Panc1 (cell line): Measurements from ENCODE around the gene TSPAN15. TPM values are rescaled to one million over a fixed set of nuclear protein-coding genes. Genes with fewer than 3 reads are reported as not detected.

Experiments used
- ATAC-seq: fragments of 200-7000 bp; cut with Tn5 transposase; 2 replicates; pipeline ENCODE4 v1.9.1; 2020; ENCODE audit warnings: mild to moderate bottlenecking, moderate library complexity
- BruUV-seq: library from RNA; stranded (reverse); fragments of 400-500 nt; replicated peaks from 2 replicates; lab custom pipeline; 2021; lab: Mats Ljungman, UMichigan
- CTCF ChIA-PET: fragments of 300-600 bp; sonication (Branson Sonifier 250); formaldehyde crosslinking; loops from one replicate; lab custom pipeline; 2022; ENCODE audit warnings: antibody characterized with exemption; lab: Charles Lee
- POLR2A ChIA-PET: fragments of 300-600 bp; sonication (Branson Sonifier 250); formaldehyde crosslinking; loops from one replicate; lab custom pipeline; 2022; ENCODE audit warnings: antibody characterized with exemption; lab: Charles Lee
- DNase-seq: peaks from one replicate; pipeline ENCODE4 v3.0.0-alpha.2; 2010; ENCODE audit warnings: low read depth, low spot score
- H3K27ac ChIP-seq: 2 replicates; pipeline ENCODE4 v1.5.1; 2011; ENCODE audit warnings: mild to moderate bottlenecking, low read length, inconsistent platforms
- H3K27me3 ChIP-seq: fragments of 200-500 bp; sonication (Bioruptor generic); 2 replicates; pipeline ENCODE4 v1.6.0; 2014; ENCODE audit warnings: low read length, inconsistent platforms; ENCODE audit not compliant: control insufficient read depth, insufficient read depth
- H3K36me3 ChIP-seq: fragments of 200-500 bp; sonication (Bioruptor generic); 2 replicates; pipeline ENCODE4 v1.5.1; 2014; ENCODE audit warnings: inconsistent platforms, mild to moderate bottlenecking, low read length, moderate library complexity; ENCODE audit not compliant: control insufficient read depth, insufficient read depth
- H3K4me1 ChIP-seq: 2 replicates; pipeline ENCODE4 v1.5.1; 2011; ENCODE audit warnings: inconsistent platforms, mild to moderate bottlenecking, low read length, moderate library complexity; ENCODE audit not compliant: control insufficient read depth, insufficient read depth
- H3K4me3 ChIP-seq, 2 experiments: 2 replicates each; pipeline ENCODE4 v1.5.1; 2011 to 2012; ENCODE audit warnings: low read depth in 2 of 2, low read length in 2 of 2, mild to moderate bottlenecking in 2 of 2, inconsistent platforms in 1 of 2, moderate library complexity in 1 of 2
- H3K9me3 ChIP-seq: fragments of 200-500 bp; sonication (Bioruptor generic); 2 replicates; pipeline ENCODE4 v1.5.1; 2014; ENCODE audit warnings: low read depth, mild to moderate bottlenecking, inconsistent platforms, low read length, moderate library complexity; ENCODE audit not compliant: control insufficient read depth, insufficient read depth
- POLR2AphosphoS5 ChIP-seq: IDR thresholded peaks from 2 replicates; pipeline ENCODE4 v1.6.1; 2012; ENCODE audit warnings: mild to moderate bottlenecking, low read depth, low read length, moderate library complexity
- REST ChIP-seq, 2 experiments: IDR thresholded peaks; 2 replicates each; pipeline ENCODE4 v1.6.1; 2011 to 2012; ENCODE audit warnings: low read depth in 2 of 2, control low read depth in 1 of 2, low read length in 1 of 2, mild to moderate bottlenecking in 1 of 2, moderate library complexity in 1 of 2; ENCODE audit not compliant: insufficient read depth in 1 of 2
- SIN3A ChIP-seq: IDR thresholded peaks from 2 replicates; pipeline ENCODE4 v1.6.1; 2012; ENCODE audit warnings: low read depth, mild to moderate bottlenecking, low read length, moderate library complexity, borderline replicate concordance; ENCODE audit not compliant: insufficient read depth
- TCF7L2 ChIP-seq: IDR thresholded peaks from 2 replicates; pipeline ENCODE4 v1.6.1; 2011; ENCODE audit warnings: mild to moderate bottlenecking, low read depth, low read length, inconsistent platforms
- in situ Hi-C: cut with HindIII; loops from 2 replicates; pipeline ENCODE4 v1.10.0; 2016; ENCODE audit warnings: low sequenced_read_pairs, low pct_unique_long_range_greater_than_20kb
- intact Hi-C: fragments of 100-400 bp; cut with micrococcal nuclease; formaldehyde crosslinking; loops from one replicate; pipeline ENCODE4 v1.10.0; 2022; ENCODE audit not compliant: unreplicated experiment
- total RNA-seq: library from RNA; stranded (reverse); gene quantifications from one replicate; pipeline ENCODE4 v1.2.1, GENCODE V29; 2021; ENCODE audit not compliant: unreplicated experiment
- TF ChIP-seq, protein P1 (sequence below): fragments of 450-650 bp; IDR thresholded peaks from 2 replicates; pipeline ENCODE4 v1.5.1; 2017; ENCODE audit warnings: mild to moderate bottlenecking

The TSPAN15 gene
- total RNA-seq, 1 experiment from 2014 or later, result 199 TPM

DNA sequence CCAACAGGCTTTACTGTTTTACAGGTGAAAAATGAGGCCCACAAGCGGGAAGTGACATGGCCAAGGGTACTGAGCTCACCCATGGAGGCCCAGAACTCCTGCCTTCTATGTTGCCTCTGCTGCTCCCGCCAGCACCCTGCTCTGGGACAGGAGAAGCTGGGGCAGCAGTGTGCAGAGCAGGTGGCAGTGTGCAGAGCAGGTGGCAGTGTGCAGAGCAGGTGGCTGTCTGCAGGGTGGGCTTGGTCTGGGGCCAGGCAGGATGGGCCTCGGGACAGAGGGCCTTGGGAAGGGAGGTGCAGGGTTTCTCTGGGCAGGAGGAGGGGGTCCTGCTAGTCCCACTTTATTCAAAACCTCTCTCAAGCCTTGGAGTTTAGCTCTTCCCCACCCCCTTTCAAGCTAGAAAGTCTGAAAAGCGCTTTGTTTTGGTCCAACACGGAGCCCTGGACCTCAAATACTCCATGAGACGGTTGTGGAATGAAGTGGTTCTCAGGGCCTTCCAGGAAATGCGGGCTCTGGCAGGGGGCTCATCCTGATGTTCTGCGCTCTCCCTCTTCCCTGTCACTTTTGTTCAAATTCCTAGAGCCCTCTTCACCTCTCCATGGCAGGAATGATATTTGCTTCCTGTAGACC lies 26.8 kb downstream of the TSPAN15 start:
- POLR2A ChIA-PET, result no interaction called here
- ATAC-seq, result no peak
- intact Hi-C loops, result no loop called here
- in situ Hi-C loops, result no loop called here
- H3K4me3 ChIP-seq, result no peak overlapping the region
- H3K9me3 ChIP-seq, result no peaks in the 10 kb centered on the region
- DNase-seq, result no peak
- peaks cover 70% of the 10 kb centered on the region for H3K4me1 ChIP-seq
- no peak overlapping the region for H3K27ac ChIP-seq
- no peak for TF ChIP-seq SIN3A
- TF ChIP-seq, protein P1, sequence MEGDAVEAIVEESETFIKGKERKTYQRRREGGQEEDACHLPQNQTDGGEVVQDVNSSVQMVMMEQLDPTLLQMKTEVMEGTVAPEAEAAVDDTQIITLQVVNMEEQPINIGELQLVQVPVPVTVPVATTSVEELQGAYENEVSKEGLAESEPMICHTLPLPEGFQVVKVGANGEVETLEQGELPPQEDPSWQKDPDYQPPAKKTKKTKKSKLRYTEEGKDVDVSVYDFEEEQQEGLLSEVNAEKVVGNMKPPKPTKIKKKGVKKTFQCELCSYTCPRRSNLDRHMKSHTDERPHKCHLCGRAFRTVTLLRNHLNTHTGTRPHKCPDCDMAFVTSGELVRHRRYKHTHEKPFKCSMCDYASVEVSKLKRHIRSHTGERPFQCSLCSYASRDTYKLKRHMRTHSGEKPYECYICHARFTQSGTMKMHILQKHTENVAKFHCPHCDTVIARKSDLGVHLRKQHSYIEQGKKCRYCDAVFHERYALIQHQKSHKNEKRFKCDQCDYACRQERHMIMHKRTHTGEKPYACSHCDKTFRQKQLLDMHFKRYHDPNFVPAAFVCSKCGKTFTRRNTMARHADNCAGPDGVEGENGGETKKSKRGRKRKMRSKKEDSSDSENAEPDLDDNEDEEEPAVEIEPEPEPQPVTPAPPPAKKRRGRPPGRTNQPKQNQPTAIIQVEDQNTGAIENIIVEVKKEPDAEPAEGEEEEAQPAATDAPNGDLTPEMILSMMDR, result no peak
- no peak for TF ChIP-seq POLR2AphosphoS5
- no peaks in the 10 kb centered on the region for H3K36me3 ChIP-seq
- CTCF ChIA-PET, result no interaction called here
- no TSS peak for BruUV-seq
- H3K27me3 ChIP-seq, result no peaks in the 10 kb centered on the region

- intact Hi-C loops (no loop called here), in situ Hi-C loops (no loop called here)
- 0 out of 2 replicates have a peak, but pooled peaks have one; percentile 28 for ATAC-seq
- POLR2A ChIA-PET, result no interaction called here
- no TSS peak for BruUV-seq
- no peak for DNase-seq
- Histone ChIP-seq H3K4me3 (no peak overlapping the region), H3K9me3 (no peaks in the 10 kb centered on the region), H3K36me3 (no peaks in the 10 kb centered on the region; the same call in 1 of the 2 replicates), H3K27me3 (no peaks in the 10 kb centered on the region), H3K27ac (peak overlapping the region; percentile 35), H3K4me1 (peaks cover 57% of the 10 kb centered on the region)
- TF ChIP-seq SIN3A (no peak), TCF7L2 (no peak), REST (IDR thresholded peaks at IDR 0.05; ENCODE audit: insufficient read depth in 1 of 2, low read depth in 2 of 2, low read length in 1 of 2) (no peak), POLR2AphosphoS5 (no peak)
- TF ChIP-seq, protein P1, result no peak
- CTCF ChIA-PET, result interaction anchor here (0.5 kb wide), 2 partner anchors 11 to 52 kb away, joined by 3 to 6 read pairs; no protein-coding TSS in a partner anchor
Measured at GRCh38 chr10:69479240-69480067, 28.2 kb downstream of the TSPAN15 start.
